Stimulated activated CD8-positive, alpha-beta memory T cell treated with anti-CD3 and anti-CD28 coated beads, Interleukin-12 subunit alpha, Interleukin-12 subunit beta, amount 100 ng/mL, for 24 hours (primary cell): ENCODE results near the gene ANGPTL2.
"Not testable (repeated sequence)": the region's sequence is repeated elsewhere in the genome, so short reads cannot be mapped to it uniquely, and the experiment has no call there.

ENCODE experiments used
- DNase-seq: peaks from one replicate; pipeline ENCODE4 v3.0.0-alpha.2; 2020; ENCODE audit errors: extremely low read depth

The ANGPTL2 gene

DNA sequence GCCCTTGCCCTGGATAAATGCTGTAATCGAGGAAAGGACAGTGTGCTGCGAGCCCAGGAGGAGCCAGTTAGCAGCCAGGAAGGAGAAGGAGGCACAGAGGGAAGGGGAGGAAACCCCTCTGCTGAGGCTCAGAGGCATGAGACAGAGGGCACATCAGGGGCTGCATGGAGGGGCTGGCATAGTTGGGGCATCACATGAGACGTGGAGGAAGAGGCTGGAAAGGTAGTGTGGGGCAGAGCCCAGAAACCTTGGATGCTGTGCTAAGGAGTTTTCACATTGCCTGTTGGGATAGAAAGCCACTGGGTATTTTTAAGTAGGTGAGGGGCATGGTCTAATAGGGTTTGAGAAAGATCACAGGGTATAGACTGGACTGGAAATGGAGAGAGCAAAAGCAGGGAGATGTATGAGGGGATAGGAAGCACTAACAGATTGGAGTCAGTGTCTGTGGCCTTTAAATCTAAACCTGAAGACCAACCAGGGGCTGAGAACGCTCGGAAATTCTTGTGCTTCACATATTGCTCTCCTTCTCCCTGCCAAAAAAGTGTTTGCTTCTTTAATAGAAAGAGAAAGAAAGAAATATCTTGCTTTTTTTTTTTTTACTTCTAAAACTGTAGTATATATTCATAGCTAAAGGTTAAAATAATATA, 33.0 kb upstream of the ANGPTL2 start:
- DNase-seq: no peak

DNA sequence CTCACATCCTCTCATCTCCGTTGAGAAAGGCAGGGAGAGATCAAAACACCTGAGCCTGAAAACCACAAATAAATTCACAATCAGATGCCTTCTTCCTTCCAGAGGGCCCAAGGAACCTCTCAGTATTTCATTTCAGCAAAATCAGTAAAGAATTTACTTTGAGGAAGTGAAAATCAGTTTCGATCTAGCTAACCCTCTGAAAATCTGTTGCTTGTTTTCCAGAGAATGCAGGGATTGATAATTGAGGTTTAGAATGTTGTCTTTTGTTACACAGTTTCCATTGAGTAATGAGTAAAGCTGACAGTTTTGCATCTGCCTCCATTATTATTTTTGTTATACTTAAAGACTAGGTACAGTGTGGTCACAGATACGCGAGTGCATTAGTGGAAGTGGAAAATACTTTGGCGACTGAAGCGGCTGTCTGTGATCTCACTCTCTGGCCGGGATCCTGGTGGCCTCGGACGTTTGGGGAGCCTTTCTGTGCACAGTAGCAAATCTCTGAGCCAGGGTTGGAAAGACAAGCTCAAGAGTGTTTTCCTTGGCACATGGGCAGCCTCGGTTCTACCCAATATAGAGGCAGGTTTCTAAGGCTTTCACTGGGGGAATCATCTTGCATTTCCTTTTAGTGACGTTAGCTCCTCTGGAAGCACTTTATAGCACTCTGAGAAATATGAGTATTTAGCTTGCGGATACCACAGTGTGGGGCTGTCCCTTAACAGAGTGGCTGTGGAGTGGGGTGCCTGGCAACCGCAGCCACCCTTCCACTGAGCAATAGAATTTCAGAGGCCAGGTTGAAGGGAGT, 32.2 kb upstream of the ANGPTL2 start:
- DNase-seq: no peak

DNA sequence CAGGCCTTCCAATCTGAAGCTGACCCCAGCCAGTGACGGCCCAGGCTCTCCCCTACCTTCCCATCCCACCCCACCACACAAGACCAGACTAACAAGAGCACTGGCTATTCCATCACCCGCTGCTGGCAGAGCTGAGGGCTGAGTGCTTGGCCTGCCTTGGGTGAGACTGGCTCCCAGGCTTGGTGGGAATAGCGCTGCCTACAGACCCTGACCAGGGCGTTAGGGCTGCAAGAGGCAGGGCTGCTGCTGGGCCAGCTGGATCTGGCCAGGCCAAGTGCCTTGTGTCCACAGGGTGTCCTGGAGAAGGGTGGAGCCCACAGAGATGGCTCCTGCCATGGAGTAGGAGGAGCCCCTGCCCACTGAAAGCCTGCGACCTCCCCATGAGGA, 31.6 kb upstream of the ANGPTL2 start:
- DNase-seq: no peak

DNA sequence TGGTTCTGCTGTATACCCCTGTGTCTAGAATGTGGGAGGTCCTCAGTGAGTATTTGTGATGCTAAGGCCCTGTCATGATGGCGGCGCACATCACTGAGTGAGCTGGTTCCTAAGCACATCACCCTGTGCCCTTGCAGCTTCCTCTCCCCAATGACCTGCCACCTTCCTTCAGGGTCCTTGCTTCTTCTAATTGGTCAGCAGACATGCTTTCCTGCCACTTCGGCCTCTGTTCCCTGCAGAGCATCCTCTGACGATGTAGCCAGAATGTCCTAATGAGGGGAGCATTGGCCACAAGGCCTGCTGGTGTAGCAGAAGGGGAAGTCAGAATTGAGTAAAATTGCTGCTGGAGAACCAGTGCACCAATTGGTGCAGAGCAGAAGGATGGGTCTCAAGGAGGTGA, 31.1 kb upstream of the ANGPTL2 start:
- no peak for DNase-seq

DNA sequence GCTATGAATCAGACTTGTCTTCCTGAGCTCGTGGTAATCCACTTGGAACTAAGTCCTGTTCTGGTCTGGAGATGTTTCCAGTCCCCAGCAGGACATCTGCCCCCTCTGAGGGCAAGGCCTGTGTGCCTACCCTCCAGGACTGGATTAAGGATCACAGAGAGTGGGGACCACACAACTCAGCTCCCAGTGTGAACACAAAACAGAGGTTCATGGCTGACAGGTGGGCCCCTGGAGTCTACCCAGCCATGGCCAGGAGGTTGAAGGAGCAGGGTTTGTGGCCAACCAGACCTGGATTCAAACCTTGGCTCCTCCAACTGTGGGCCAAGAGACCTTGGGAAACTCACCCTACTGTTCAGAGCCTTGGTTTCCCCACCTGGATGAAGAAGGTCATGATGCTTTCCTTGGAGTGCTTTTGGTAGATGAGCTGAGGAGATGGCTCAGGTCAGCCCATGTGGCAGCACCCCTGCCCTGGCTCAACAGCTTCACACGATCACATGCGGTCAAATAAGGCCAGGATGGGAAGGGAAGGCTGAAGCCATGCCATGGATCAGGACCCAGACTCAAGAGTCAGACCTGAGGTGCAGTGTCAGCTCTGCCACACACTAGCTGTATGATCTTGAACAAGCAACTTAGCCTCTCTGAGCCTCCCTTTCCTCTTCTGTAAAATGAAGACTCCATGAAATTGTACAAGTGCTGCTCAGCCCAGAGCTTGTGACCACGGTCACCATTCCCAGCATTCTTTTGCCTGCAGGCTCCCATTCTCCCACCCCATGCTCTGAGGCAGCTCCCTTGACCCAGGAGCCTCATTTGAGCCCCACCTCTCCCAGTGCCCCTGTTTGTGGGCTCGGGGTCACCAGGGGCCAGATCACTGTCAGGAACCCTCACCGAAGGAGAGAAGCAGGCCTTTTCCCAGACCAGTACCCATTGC, 27.3 kb upstream of the ANGPTL2 start:
- no peak for DNase-seq

DNA sequence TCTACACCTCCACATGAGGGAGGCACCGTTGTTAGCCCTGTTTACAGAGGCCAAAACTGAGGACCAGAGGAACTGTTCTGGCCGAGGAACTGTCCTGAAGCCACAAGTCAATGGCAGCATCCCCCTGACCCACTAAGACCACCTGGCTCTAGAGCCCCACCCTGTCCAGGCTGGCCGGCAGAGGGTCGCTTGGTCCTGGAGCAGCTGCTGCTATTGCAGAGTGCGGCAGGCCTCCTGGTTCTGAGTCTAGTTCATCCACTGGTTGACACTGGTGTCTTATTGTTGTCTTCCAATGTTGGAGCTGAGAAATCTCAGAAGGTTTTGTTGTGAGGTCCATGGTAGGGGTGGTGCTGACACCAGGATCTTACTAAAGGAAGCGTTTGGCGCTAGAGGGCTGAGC, 26.6 kb upstream of the ANGPTL2 start:
- no peak for DNase-seq

DNA sequence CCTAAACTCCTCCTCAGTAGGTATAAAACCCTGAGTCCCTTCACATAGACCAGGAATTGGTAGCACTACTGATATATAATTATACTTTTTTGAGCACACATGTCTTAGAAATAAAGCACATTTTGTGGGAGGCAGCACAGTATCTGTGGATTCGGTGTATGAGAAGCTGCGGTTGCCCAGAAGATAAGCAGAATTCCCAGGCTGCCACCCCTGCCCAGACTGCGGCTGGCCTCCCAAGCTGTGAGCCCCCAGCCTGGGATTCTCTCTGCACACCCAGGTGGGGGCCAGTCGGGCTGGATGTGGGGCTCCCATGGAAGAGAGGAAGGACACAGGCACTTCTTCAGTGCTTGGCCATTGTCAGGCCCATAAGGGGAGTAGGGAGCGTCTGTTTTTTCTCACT, 25.6 kb upstream of the ANGPTL2 start:
- no peak for DNase-seq

DNA sequence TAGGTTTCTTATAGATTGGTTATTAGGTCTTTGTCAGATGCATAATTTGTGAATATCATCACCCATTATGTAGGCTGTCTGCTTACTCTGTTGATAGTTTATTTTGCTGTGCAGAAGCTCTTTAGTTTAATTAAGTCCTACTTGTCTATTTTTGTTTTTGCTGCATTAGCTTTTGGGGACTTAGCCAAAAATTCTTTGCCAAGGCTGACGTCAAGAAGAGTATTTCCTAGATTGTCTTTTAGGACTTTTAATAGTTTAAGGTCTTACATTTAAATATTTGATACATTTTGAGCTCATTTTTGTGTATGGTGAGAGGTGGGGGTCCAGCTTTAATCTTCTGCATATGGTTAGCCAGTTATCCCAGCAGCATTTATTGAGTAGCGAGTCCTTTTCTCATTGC, 24.8 kb upstream of the ANGPTL2 start:
- no peak for DNase-seq

DNA sequence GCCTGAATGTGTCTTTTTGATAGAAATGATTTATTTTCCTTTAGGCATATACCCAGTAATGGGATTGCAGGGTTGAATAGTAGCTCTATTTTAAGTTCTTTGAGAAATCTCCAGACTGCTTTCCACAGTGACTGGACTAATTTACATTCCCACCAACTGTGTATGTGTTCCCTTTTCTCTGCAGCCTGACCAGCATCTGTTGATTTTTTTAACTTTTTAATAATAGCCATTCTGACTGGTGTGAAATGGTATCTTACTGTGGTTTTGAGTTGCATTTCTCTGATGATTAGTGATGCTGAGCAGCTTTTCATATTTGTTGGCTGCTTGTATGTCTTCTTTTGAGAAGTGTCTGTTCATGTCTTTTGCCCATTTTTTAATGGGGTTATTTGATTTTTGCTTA, 24.4 kb upstream of the ANGPTL2 start:
- DNase-seq: not testable (repeated sequence)

DNA sequence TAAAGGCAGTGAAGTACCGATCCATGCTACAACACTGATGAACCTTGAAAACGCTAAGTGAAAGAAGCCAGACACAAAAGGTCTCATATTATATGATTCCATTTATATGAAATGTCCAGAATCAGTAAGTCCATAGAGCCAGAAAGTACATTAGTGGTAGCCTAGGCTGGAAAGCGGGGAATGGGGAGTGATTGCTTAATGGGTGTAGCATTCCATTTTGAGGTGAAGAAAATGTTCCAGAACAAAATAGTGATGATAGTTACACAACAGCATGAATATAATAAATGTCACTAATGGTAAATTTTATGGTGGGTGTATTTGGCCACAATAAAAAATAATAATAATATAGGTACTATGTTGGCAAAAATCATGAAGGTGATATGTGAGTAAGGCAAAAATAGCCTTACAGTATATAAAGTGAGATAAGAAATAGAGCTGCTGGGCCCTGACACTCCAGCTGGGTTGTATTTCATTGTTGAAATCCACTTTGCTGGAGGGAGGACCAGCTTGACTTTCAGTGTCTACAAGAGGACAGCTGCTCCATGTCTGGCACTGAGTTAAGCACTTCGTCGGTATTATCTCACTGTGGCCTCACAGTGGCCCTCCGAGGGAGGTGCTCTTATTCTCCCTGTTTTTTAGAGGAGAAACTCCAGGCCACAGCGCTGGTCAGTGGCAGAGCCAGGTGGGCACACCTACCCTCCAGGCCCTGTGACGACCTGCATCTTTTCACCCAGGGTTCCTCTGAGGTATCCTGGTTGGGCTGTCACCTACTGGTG, 22.4 kb upstream of the ANGPTL2 start:
- DNase-seq: no peak

DNA sequence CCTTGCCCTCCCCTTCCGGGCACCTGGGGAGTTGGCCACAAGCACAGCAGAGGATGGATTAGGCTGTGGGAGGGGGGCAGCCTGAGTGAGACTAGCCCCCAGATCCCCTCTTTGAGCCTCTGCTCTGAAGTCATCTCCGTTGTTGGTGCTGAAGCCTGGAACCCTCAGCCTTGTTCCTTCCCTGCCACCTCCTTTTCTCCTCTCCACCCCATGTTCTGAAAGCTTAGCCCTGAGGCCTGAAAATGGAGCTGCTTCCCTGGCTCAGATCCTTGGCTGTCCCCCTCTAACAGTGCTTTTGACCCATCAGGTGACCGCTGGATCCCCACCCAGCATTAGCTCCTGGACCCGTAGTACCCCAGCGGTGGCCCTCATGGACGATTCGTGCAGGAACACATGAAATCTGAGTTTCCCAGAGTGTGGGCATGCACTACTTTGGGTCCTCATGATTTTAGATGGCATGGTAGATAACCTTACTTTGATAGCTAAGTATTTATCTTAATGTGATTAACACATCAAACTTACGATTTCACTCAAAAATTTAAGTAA, 21.6 kb upstream of the ANGPTL2 start:
- no peak for DNase-seq

DNA sequence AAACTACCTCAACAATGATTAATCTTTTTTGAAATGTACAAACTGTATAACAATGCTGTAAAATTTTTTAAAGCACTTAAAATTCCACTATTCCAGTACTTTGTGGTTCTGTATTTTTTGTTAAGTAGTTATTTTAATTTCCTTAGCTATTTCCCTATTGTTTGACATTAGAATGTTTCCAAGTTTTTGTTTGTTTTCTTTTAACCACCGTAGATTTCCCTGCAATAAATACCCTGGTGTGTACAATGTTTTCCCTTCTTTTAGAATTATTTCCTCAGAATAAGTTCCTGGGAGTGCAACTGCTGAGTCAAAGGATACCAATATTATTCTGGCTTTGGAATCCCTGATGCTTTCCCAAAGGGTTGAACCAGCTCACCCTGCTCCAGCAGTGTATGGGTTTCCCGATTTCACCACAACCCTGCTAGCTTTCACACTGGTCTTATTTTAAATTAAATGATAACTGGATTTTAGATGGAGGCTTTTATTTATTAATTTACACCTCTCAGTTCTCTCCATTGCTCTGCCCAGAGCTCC, 20.6 kb upstream of the ANGPTL2 start:
- DNase-seq: no peak

DNA sequence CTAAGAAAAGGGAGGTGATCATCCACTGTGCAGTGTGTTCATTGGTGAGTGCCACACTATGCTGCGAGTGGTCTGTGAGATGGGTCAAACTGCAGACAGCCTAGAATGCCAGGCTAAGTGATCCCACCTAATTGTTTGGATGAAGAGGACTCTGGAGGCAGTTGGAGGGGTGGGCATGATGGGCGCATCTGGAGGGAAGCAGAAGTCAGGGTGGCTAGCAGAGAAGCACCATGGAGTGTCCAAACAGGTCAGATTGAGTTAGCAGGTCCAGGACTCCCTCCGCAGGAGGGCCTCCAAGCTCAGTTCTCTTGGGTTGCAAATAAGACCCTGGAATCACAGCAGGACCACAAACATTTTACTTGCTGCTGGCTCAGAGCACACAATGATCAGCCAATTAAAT, 19.9 kb upstream of the ANGPTL2 start:
- DNase-seq: no peak

DNA sequence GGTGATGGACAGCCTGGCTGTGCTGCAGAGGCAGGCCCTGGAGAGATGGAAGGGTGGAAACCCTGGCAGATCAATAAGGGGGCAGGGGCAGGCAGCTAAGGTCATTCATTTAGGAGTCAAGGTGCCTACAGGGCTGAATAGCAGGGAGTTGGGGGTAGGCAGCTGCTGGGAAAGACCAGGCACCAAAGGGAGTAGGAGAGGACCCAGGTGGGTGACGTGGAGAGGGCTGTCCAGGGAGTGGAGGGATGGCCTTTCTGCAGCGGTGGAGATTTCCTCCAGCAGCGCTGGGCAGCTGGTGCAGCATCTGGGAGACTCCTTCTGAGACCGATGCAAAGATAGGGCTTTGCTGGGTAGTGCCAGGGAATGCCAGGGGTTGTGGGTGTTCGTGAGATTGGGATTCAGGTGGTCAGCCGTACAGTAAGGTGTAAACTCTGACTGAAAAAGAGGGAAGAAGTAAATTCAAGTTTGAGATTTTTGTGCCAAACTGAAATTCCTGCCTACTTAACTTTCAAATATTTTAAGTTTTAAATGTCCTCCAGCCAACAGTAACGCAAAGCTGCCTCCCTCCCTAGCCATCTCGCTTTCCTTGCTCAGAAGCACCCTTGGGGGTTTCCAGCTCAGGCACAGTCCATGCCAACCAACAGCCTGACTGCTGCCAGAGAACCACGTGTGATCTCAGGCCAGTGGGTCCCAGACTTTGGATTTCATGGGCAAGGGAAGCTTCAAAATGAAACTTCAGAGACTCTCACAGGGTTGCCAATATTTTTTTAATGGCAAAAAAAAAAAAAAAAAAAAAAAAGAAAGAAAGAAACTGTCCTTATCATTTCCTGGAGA, 18.6 kb upstream of the ANGPTL2 start:
- no peak for DNase-seq

DNA sequence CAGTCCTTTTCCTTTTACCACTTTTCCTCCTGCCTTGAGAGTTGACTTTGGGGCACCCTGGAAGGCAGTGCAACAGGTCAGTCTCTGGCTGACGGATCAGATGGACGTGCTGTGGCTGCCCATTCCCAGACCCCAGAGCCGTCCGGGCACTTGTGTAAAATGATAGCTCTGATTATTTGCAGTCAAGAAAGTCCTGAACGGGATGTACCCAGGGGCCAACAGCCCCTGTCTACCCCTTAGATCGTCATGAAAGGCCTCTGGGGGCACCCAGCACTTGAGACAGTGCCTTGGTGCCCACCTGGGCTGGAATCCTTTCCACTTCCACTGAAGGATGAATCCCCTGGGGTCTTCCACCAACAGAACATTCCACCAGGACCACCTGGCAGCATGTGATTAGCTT, 17.7 kb upstream of the ANGPTL2 start:
- DNase-seq: no peak

DNA sequence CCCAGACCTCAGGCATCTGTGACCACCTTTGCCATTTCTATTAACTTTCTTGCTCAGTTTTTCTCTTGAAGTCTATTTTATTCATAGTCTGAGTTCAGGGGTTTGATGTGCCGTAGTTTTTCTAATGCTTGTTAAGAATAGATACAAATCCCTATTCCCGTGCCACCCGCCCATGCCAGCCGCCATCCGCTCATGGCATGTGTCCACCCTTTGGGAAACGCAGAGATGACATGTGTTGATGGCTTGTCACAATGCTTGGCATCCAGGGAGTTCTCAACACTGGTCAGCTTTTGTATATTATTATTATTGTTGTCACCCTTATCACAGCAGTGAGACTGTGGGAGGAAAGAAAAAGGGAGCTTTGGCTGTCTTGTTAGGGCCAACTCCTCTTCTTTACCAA, 17.3 kb upstream of the ANGPTL2 start:
- DNase-seq: no peak

DNA sequence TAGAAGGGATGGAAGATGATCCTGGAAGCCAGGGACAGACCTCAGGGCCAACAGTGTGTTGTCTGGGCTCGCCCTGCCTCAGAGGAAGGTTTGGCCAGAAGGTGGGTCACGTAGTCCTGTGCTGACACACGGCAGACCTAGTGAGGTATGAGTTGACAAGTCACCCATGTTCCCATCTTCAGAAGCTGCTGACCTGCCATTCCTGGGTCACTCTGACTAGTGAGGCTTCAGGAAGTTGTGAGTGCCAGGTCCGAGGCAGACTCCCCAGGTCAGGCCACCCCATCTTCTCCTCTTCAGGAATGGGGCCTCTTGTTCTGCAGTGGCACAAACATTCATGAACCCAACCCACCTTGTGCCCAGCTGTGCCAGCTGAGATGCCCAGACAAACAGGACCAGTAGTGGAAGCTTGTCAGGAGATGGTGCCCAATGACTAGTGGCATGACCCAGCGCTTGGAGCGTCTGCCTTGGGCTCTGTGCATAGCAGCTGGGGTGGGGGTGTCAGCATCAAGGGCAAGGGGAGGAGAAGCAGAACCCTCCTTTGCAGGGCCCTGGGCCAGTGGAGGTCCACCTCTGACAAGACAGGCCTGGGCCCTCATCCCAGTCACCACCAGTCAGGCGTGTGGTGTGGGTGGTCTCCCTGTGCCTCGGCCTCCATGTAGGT, 16.8 kb upstream of the ANGPTL2 start:
- no peak for DNase-seq

DNA sequence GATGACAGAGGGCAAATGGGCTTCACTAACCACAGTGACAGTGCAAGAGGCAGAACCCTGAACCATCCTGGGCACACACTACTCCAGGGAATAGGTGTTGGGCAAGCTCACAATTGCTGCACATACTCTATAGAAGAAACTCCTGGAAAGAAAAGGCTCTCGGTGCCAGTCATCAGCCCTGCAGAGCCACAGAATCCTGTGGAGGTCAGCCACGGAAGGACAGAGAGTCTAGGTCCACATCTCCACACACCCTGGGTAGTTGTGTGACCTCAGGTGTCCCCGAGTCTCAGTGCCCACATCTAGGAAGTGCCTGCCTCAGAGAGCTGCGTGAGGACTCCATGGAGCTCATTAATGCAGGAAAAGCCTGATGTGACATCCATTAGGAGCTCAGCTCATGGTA, 16.0 kb upstream of the ANGPTL2 start:
- DNase-seq: no peak

DNA sequence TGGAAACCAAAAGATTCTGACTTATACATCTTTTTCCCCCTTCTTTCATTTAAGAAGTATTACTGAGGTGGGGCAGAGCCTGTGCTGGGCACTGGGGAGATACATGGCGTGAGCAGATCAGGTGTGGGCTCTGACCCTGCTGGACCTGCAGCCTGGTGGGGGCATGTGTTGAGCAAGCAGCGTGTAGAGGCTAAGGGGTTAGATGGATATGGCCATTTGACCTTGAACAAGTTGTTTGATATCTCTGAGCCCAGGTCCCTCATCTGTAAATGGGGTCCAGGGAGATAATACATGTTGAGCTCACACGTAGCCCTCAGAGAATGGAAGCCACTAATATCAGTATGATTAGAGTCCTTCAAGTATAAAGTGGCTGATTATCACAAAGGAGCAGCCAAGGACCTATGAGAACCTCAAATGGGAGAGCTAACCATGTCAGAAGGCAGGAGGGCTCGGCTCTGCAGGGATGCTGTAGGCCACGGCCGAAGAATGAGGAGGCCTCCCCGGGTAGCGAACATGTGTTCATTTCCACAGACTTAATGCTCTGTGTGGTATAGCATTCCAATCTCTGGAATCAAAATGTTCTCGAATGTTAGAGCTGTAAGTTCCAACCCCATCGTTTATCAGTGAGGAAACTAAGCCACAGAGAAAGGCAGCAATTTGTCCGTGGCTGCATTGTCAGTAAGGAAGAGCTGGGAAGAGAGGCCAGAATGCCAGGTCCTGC, 15.4 kb upstream of the ANGPTL2 start:
- DNase-seq: no peak
